ENCODE results near the gene DGKG.

The DGKG gene

GRCh38 chr3:186218421-186218820 is 143.6 kb downstream of the DGKG start:
- DNase-seq (ENCODE audit: low read depth): no peak
- TF ChIP-seq CTCF (IDR thresholded peaks at IDR 0.05; ENCODE audit: insufficient read depth, low read depth, low read length, missing control alignments): no peak
- no peak overlapping the region for H3K4me3 ChIP-seq (ENCODE audit: low read depth, low read length)

- no peak overlapping the region for H3K4me3 ChIP-seq (ENCODE audit: low read depth, low read length)
- no peak for TF ChIP-seq CTCF (IDR thresholded peaks at IDR 0.05; ENCODE audit: insufficient read depth, low read depth, low read length, missing control alignments)
- peak; percentile 86 for DNase-seq (ENCODE audit: low read depth)
Observed at GRCh38 chr3:186217820-186218164, 144.2 kb downstream of the DGKG start.

- no peak overlapping the region for H3K4me3 ChIP-seq (ENCODE audit: low read depth, low read length)
- TF ChIP-seq CTCF (IDR thresholded peaks at IDR 0.05; ENCODE audit: insufficient read depth, low read depth, low read length, missing control alignments): no peak
- no peak for DNase-seq (ENCODE audit: low read depth)
Observed at GRCh38 chr3:186216900-186217819, 144.9 kb downstream of the DGKG start.

GRCh38 chr3:186214670-186215069 is 147.4 kb downstream of the DGKG start:
- DNase-seq (ENCODE audit: low read depth): no peak

GRCh38 chr3:186213946-186214345 is 148.1 kb downstream of the DGKG start:
- peak; percentile 56 for DNase-seq (ENCODE audit: low read depth)
- TF ChIP-seq CTCF (IDR thresholded peaks at IDR 0.05; ENCODE audit: insufficient read depth, low read depth, low read length, missing control alignments): no peak
- no peak overlapping the region for H3K4me3 ChIP-seq (ENCODE audit: low read depth, low read length)

More at GRCh38 chr3:186214670-186215069, 147.4 kb downstream of the DGKG start:
- TF ChIP-seq CTCF (IDR thresholded peaks at IDR 0.05; ENCODE audit: insufficient read depth, low read depth, low read length, missing control alignments): no peak
- H3K4me3 ChIP-seq (ENCODE audit: low read depth, low read length): no peak overlapping the region

GRCh38 chr3:186212611-186213010 is 149.4 kb downstream of the DGKG start:
- no peak for DNase-seq (ENCODE audit: low read depth)
- H3K4me3 ChIP-seq (ENCODE audit: low read depth, low read length): no peak overlapping the region

More at GRCh38 chr3:186212611-186213010, 149.4 kb downstream of the DGKG start:
- TF ChIP-seq CTCF (IDR thresholded peaks at IDR 0.05; ENCODE audit: insufficient read depth, low read depth, low read length, missing control alignments): no peak
